Brain microvascular endothelial cell (primary cell): ENCODE data around the gene TRAPPC14.

ENCODE experiments used
- DNase-seq: peaks from one replicate; pipeline ENCODE4 v3.0.0-alpha.2; 2020
- H3K27ac ChIP-seq: fragments of 250-450 bp; sonication (Bioruptor Pico); 2 replicates; pipeline ENCODE4 v1.5.1; 2020; ENCODE audit warnings: mild to moderate bottlenecking, moderate library complexity
- H3K27me3 ChIP-seq: fragments of 250-450 bp; sonication (Bioruptor Pico); replicated peaks from 2 replicates; pipeline ENCODE4 v1.5.1; 2020; ENCODE audit warnings: mild to moderate bottlenecking
- H3K36me3 ChIP-seq: fragments of 250-450 bp; sonication (Bioruptor Pico); replicated peaks from 2 replicates; pipeline ENCODE4 v1.5.1; 2020; ENCODE audit warnings: mild to moderate bottlenecking
- H3K4me3 ChIP-seq: 2 replicates; pipeline ENCODE4 v1.5.1; 2011; ENCODE audit warnings: low read depth, mild to moderate bottlenecking, control low read depth, low read length, moderate library complexity
- CTCF ChIP-seq: IDR thresholded peaks from 2 replicates; pipeline ENCODE4 v1.5.1; 2011; ENCODE audit warnings: low read depth, mild to moderate bottlenecking, moderate library complexity, low read length, control low read depth, inconsistent platforms; ENCODE audit errors: missing control alignments
- in situ Hi-C: cut with HindIII; loops from 2 replicates; pipeline ENCODE4 v1.10.0; 2017; ENCODE audit warnings: low sequenced_read_pairs, low pct_ligation_motif_present

TRAPPC14 gene

GRCh38 chr7:100171840-100172239, 13.3 kb upstream of the TRAPPC14 start:
- DNase-seq: no peak
- in situ Hi-C loops: no loop called here
- Histone ChIP-seq H3K36me3 (no peaks in the 10 kb centered on the region), H3K27ac (no peak overlapping the region), H3K4me3 (no peak overlapping the region), H3K27me3 (peaks cover 4% of the 10 kb centered on the region)
- no peak for TF ChIP-seq CTCF

GRCh38 chr7:100171087-100171681, 12.7 kb upstream of the TRAPPC14 start:
- Histone ChIP-seq H3K36me3 (no peaks in the 10 kb centered on the region), H3K27ac (no peak overlapping the region), H3K27me3 (peaks cover 4% of the 10 kb centered on the region), H3K4me3 (peak overlapping the region; percentile 36)
- DNase-seq: no peak
- TF ChIP-seq CTCF: no peak
- in situ Hi-C loops: no loop called here

- Histone ChIP-seq H3K36me3 (no peaks in the 10 kb centered on the region), H3K27me3 (peaks cover 4% of the 10 kb centered on the region), H3K4me3 (no peak overlapping the region), H3K27ac (no peak overlapping the region)
- in situ Hi-C loops: no loop called here
- TF ChIP-seq CTCF: no peak
- DNase-seq: no peak
These were observed 11.8 kb upstream of the TRAPPC14 start for GRCh38 chr7:100170101-100170897.

GRCh38 chr7:100169147-100169850, 10.8 kb upstream of the TRAPPC14 start:
- H3K4me3 ChIP-seq: no peak overlapping the region
- no peak overlapping the region for H3K27ac ChIP-seq
- H3K36me3 ChIP-seq: no peaks in the 10 kb centered on the region
- in situ Hi-C loops: no loop called here
- H3K27me3 ChIP-seq: peaks cover 4% of the 10 kb centered on the region
- TF ChIP-seq CTCF: no peak
- DNase-seq: no peak

- in situ Hi-C loops: no loop called here
- Histone ChIP-seq H3K27me3 (peaks cover 4% of the 10 kb centered on the region), H3K4me3 (peak overlapping the region; percentile 54), H3K27ac (no peak overlapping the region), H3K36me3 (no peaks in the 10 kb centered on the region)
- no peak for TF ChIP-seq CTCF
- no peak for DNase-seq
These were observed 9.4 kb upstream of the TRAPPC14 start for GRCh38 chr7:100167912-100168323.
